HepG2 (cell line): ENCODE measurements around the gene SSBP4. TPM values are rescaled to one million over a fixed set of nuclear protein-coding genes. Genes with fewer than 3 reads are reported as not detected.

Experiments
- CCDC6 ChIP-seq: sonication (generic); formaldehyde crosslinking; IDR thresholded peaks from 2 replicates; pipeline ENCODE4 v1.8.1; 2022; ENCODE audit warnings: mild to moderate bottlenecking, missing genetic modification reagents, moderate library complexity
- CHD4 ChIP-seq: fragments of 200-600 bp; sonication (generic); IDR thresholded peaks from 2 replicates; pipeline ENCODE4 v1.7.0; 2017; ENCODE audit warnings: mild to moderate bottlenecking, low read length, borderline replicate concordance
- ERF ChIP-seq: IDR thresholded peaks from 2 replicates; pipeline ENCODE4 v1.6.1; 2018; ENCODE audit warnings: missing biosample characterization, missing genetic modification reagents
- FOXP4 ChIP-seq: sonication (generic); formaldehyde crosslinking; IDR thresholded peaks from 2 replicates; pipeline ENCODE4 v1.4.0; 2020; ENCODE audit warnings: missing genetic modification reagents
- HNRNPK ChIP-seq: fragments of 200-400 bp; formaldehyde crosslinking; IDR thresholded peaks from 2 replicates; pipeline ENCODE4 v1.6.1; 2018; ENCODE audit warnings: low read length, low read depth, moderate library complexity, mild to moderate bottlenecking; ENCODE audit not compliant: poor library complexity, severe bottlenecking
- HOXA5 ChIP-seq: sonication (generic); formaldehyde crosslinking; IDR thresholded peaks from 2 replicates; pipeline ENCODE4 v1.4.0; 2020; ENCODE audit warnings: missing genetic modification reagents
- KMT2A ChIP-seq: sonication (generic); formaldehyde crosslinking; IDR thresholded peaks from 2 replicates; pipeline ENCODE4 v1.4.0; 2020; ENCODE audit warnings: missing genetic modification reagents
- MBD4 ChIP-seq: IDR thresholded peaks from 2 replicates; pipeline ENCODE4 v1.6.1; 2012; ENCODE audit warnings: low read length, inconsistent platforms, borderline replicate concordance
- MLLT10 ChIP-seq: sonication (generic); formaldehyde crosslinking; IDR thresholded peaks from 2 replicates; pipeline ENCODE4 v1.4.0; 2020; ENCODE audit warnings: missing genetic modification reagents
- NFKBIZ ChIP-seq: IDR thresholded peaks from 2 replicates; pipeline ENCODE4 v1.6.1; 2018; ENCODE audit warnings: missing genetic modification reagents, missing compliant biosample characterization
- NR0B2 ChIP-seq: sonication (generic); formaldehyde crosslinking; IDR thresholded peaks from 2 replicates; pipeline ENCODE4 v1.4.0; 2020; ENCODE audit warnings: mild to moderate bottlenecking, missing genetic modification reagents
- PHB2 ChIP-seq: fragments of 450-650 bp; IDR thresholded peaks from 2 replicates; pipeline ENCODE4 v1.6.1; 2018; ENCODE audit not compliant: partially characterized antibody
- RCOR2 ChIP-seq: IDR thresholded peaks from 2 replicates; pipeline ENCODE4 v1.6.1; 2016; ENCODE audit warnings: missing biosample characterization, missing genetic modification reagents
- SIX1 ChIP-seq: sonication (generic); formaldehyde crosslinking; IDR thresholded peaks from 2 replicates; pipeline ENCODE4 v1.4.0; 2020; ENCODE audit warnings: missing genetic modification reagents, borderline replicate concordance
- THAP11 ChIP-seq: IDR thresholded peaks from 2 replicates; pipeline ENCODE4 v1.6.1; 2016; ENCODE audit warnings: missing biosample characterization, missing genetic modification reagents
- UBTF ChIP-seq: sonication (generic); formaldehyde crosslinking; IDR thresholded peaks from 2 replicates; pipeline ENCODE4 v1.4.0; 2020; ENCODE audit warnings: mild to moderate bottlenecking, missing genetic modification reagents
- ZBTB1 ChIP-seq: sonication (generic); formaldehyde crosslinking; IDR thresholded peaks from 2 replicates; pipeline ENCODE4 v1.4.0; 2020; ENCODE audit warnings: missing genetic modification reagents, borderline replicate concordance
- ZFP36L1 ChIP-seq: sonication (generic); formaldehyde crosslinking; IDR thresholded peaks from 2 replicates; pipeline ENCODE4 v1.8.0; 2022; ENCODE audit warnings: mild to moderate bottlenecking, missing genetic modification reagents, moderate library complexity
- ZNF124 ChIP-seq: sonication (generic); formaldehyde crosslinking; IDR thresholded peaks from 2 replicates; pipeline ENCODE4 v1.4.0; 2020; ENCODE audit warnings: missing genetic modification reagents
- ZNF333 ChIP-seq: sonication (generic); formaldehyde crosslinking; IDR thresholded peaks from 2 replicates; pipeline ENCODE4 v1.4.0; 2020; ENCODE audit warnings: mild to moderate bottlenecking, missing genetic modification reagents, borderline replicate concordance
- ZNF564 ChIP-seq: sonication (generic); formaldehyde crosslinking; IDR thresholded peaks from 2 replicates; pipeline ENCODE4 v1.8.1; 2023; ENCODE audit warnings: mild to moderate bottlenecking, missing genetic modification reagents
- ZNF766 ChIP-seq: sonication (generic); formaldehyde crosslinking; IDR thresholded peaks from 2 replicates; pipeline ENCODE4 v1.5.0; 2020; ENCODE audit warnings: missing genetic modification reagents, borderline replicate concordance
- ZNF768 ChIP-seq: sonication (generic); formaldehyde crosslinking; IDR thresholded peaks from 2 replicates; pipeline ENCODE4 v1.4.0; 2020; ENCODE audit warnings: missing genetic modification reagents
- ZNF83 ChIP-seq: sonication (generic); formaldehyde crosslinking; IDR thresholded peaks from 2 replicates; pipeline ENCODE4 v1.4.0; 2020; ENCODE audit warnings: missing genetic modification reagents, mild to moderate bottlenecking, borderline replicate concordance
- ZSCAN21 ChIP-seq: sonication (generic); formaldehyde crosslinking; IDR thresholded peaks from 2 replicates; pipeline ENCODE4 v1.8.0; 2022; ENCODE audit warnings: mild to moderate bottlenecking, missing genetic modification reagents, moderate library complexity, borderline replicate concordance
- polyA plus RNA-seq, 8 experiments: library from polyadenylated mRNA; depleted of rRNA in 3 of 8; stranded (reverse) in 7 of 8; unstranded in 1 of 8; fragments of >200 nt; fragmentation: Illumina TruSeq in 4 of 8; extraction: Trizol in 4 of 8; gene quantifications; 2 replicates each; pipeline versions ENCODE4 v1.2.1 to v1.2.3, GENCODE V29; 2011 to 2016; ENCODE audit warnings: low read depth in 4 of 8, missing spikeins in 1 of 8, mixed read lengths in 1 of 8; ENCODE audit not compliant: insufficient read depth in 1 of 8
- total RNA-seq, 5 experiments: library from RNA; depleted of rRNA; stranded (reverse); fragments of >200 nt; fragmentation: Illumina TruSeq; extraction: Trizol; gene quantifications; 2 replicates each; pipeline ENCODE4 v1.2.3, GENCODE V29; 2016; ENCODE audit warnings: low read depth in 1 of 5

The SSBP4 gene
- total and polyA plus RNA-seq, 2 of the 13 experiments (the other 11 are each of a cell fraction or from before 2014, with no cell fraction given): 20.8 to 39.5 TPM

- TF ChIP-seq KMT2A (CRISPR knock-in tag) (no peak), CHD4 (peak; percentile 83; the same call in 1 of the 2 replicates), HNRNPK (peak; percentile 54), ZFP36L1 (CRISPR knock-in tag) (peak; percentile 84; the same call in 1 of the 2 replicates), THAP11 (CRISPR knock-in tag) (peak; percentile 77), PHB2 (no peak), MLLT10 (CRISPR knock-in tag) (no peak), ZNF83 (0 out of 2 replicates have a peak, but pooled peaks have one; percentile 42), ZNF333 (CRISPR knock-in tag) (no peak), ZBTB1 (CRISPR knock-in tag) (no peak), ZSCAN21 (CRISPR knock-in tag) (0 out of 2 replicates have a peak, but pooled peaks have one; percentile 11), UBTF (CRISPR knock-in tag) (peak; percentile 63), ZNF124 (CRISPR knock-in tag) (peak; percentile 54; the same call in 1 of the 2 replicates), NR0B2 (CRISPR knock-in tag) (no peak), ERF (CRISPR knock-in tag) (peak; percentile 76), ZNF564 (CRISPR knock-in tag) (no peak; the same call in 1 of the 2 replicates), CCDC6 (CRISPR knock-in tag) (0 out of 2 replicates have a peak, but pooled peaks have one; percentile 72), SIX1 (CRISPR knock-in tag) (no peak; the same call in 1 of the 2 replicates), RCOR2 (CRISPR knock-in tag) (peak; percentile 80; the same call in 1 of the 2 replicates), NFKBIZ (CRISPR knock-in tag) (peak; percentile 65), HOXA5 (peak; percentile 54; the same call in 1 of the 2 replicates), ZNF768 (CRISPR knock-in tag) (peak; percentile 100), FOXP4 (CRISPR knock-in tag) (no peak), MBD4 (no peak), ZNF766 (CRISPR knock-in tag) (0 out of 2 replicates have a peak, but pooled peaks have one; percentile 46)
Observed at GRCh38 chr19:18417250-18418028, 1.8 kb upstream of the SSBP4 start (continued).
